ENCODE measurements around the gene ETS1.

ETS1 gene

DNA sequence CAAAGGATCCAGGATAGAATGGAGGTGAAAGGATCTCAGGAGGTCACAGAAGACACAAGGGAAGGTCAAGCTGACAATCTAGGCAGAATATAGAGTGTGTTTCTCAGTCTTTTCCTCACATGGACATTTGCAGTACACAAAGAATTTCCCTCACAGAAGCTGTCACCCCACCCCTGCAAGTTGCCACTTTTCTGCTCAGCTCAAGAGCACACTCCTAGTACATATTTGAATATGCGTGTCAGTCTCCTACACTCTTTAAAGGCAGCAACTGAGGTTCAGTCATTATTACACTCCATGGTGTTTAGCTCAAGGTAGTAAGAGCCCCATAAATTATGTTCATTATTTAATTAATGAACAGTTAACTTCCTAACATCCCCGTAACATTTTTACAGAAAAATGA, 59.1 kb downstream of the ETS1 start:
- no peak for DNase-seq (ENCODE audit: extremely low read depth, low read depth)
- TF ChIP-seq, protein P1, sequence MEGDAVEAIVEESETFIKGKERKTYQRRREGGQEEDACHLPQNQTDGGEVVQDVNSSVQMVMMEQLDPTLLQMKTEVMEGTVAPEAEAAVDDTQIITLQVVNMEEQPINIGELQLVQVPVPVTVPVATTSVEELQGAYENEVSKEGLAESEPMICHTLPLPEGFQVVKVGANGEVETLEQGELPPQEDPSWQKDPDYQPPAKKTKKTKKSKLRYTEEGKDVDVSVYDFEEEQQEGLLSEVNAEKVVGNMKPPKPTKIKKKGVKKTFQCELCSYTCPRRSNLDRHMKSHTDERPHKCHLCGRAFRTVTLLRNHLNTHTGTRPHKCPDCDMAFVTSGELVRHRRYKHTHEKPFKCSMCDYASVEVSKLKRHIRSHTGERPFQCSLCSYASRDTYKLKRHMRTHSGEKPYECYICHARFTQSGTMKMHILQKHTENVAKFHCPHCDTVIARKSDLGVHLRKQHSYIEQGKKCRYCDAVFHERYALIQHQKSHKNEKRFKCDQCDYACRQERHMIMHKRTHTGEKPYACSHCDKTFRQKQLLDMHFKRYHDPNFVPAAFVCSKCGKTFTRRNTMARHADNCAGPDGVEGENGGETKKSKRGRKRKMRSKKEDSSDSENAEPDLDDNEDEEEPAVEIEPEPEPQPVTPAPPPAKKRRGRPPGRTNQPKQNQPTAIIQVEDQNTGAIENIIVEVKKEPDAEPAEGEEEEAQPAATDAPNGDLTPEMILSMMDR (IDR thresholded peaks at IDR 0.05; ENCODE audit: low read depth, low read length) = no peak

DNA sequence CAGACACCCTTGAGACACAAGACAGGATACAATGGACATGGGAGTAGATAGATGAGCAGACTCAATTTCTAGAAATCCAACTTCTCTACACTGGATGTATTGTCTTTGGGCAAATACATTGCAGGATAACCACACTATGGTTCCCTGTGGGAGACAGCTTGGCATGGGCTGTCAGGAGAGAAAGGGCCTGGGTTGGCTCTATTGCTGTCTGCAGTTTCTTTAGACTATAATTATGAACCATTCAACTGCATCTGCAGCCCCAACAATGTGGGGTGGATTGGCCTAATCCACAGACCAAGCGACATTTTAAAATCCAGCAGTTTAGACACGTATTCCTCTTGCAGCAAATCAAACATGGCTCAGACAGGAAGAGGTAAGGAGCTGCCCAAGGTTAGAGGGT, 60.3 kb downstream of the ETS1 start:
- TF ChIP-seq, protein P1 (IDR thresholded peaks at IDR 0.05; ENCODE audit: low read depth, low read length) = no peak
- DNase-seq (ENCODE audit: extremely low read depth, low read depth) = no peak

DNA sequence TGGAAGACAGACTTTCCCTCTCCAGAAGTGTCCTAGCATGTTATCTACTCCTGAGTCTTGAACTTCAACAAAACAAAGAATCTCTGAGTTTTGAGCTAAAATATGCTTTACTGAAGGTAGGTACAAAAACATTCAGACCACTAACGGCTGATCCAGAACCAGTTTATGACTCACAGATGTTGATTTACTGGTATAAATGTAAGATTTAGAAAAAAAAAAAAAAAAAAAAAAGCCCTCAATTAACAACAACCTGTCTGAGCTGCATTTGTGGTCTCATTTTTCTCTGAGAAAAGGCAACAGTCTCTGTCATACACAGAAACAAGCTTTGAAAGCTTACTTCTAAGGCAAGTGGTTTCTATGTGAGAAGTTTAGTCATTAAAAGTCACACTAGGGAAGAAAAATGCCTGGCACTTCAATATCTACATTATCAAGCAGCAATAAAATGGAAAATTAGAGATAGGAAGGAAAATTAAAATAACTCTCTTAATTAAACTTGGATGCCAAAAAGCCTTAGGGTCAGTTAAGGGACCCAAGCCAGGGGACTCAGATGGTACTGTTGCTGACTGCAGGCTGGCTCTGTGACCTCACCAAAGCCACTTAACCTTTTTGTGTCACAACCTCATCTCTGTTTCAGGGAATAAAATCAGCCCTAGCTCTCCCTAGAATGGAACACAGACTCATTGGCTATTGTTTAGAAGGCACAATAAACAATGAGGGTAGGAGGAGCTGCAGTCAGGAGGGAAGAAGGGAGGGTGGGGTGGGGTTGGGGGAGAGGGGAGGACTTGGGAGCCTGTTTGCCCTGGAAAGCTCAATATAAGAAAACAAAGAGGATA, 61.7 kb downstream of the ETS1 start:
- no peak for DNase-seq (ENCODE audit: extremely low read depth, low read depth)
- TF ChIP-seq, protein P1 (IDR thresholded peaks at IDR 0.05; ENCODE audit: low read depth, low read length) = no peak

DNA sequence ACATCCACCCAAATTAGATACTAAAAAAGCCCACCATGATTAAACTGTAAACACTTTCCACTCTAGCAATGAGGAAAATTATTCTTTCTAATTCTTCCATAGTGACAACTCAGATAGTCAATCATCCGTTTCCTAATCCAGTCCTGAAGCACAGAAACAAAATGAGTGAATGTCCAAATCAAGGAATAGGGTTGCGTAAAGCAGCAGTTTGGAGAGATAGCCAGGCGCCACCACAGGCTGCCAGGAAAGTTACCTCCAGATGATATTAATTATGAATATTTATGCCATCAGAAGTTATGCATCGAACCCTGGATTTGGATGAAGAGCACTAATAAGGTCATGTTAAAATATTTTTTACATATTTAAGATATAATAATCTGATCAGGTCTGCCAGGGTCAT, 63.2 kb downstream of the ETS1 start:
- TF ChIP-seq, protein P1 (IDR thresholded peaks at IDR 0.05; ENCODE audit: low read depth, low read length) = no peak; the same call in none of the 2 replicates
- peak; percentile 54 for DNase-seq (ENCODE audit: extremely low read depth, low read depth)

DNA sequence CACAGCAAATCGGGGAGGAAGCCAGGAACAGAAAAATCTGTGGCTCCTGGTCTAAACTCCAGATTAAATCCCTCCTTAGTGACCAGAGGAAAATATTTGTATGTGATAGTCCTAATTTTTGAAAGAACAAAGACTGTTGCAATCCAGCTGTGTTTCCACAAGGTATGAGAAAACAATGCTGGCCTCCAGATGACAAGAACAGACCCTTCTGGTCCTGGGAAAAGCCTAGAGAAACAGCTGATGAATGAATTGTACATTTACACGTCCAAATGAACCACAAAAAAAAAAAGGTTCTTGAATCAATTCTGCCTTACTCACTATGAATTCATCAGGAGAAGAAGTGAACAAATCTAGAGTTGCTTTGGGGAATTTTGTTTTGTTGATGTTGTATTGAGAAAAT, 63.7 kb downstream of the ETS1 start:
- no peak for DNase-seq (ENCODE audit: extremely low read depth, low read depth)
- TF ChIP-seq, protein P1 (IDR thresholded peaks at IDR 0.05; ENCODE audit: low read depth, low read length) = no peak

DNA sequence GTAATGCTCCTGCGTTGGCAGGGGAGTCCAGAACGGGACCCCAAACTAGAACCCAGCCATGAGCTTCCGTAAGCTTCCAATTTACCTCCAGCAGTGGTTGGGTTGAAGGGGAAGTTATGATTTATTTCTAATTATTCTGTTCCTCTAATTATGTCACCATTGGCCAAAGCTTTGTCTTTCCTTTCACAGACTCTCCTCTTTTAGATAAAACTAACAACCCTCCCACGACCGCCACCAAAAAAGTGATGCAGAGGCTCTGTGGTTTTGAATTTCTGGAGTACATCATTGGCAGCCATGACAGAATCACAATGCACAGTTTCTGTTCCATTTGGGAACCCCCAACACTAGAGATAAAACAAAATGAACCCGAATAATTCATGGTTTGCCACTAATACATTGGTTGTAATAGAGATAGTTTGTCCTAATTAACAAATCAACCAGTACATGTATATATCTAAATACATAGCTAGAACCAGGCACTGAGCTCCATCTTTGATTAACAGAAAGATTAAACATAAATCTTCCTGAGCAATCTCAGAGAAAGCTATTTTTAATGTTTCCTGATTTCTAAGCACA, 64.3 kb downstream of the ETS1 start:
- DNase-seq (ENCODE audit: extremely low read depth, low read depth) = no peak
- TF ChIP-seq, protein P1 (IDR thresholded peaks at IDR 0.05; ENCODE audit: low read depth, low read length) = no peak
